HG03066 (cell line): ENCODE measurements around the gene SV2B.

Experiments
- ATAC-seq: cut with Tn5 transposase; IDR thresholded peaks from one replicate; pipeline ENCODE4 v1.9.1; 2021; ENCODE audit warnings: low read depth; ENCODE audit not compliant: unreplicated experiment

Gene SV2B

DNA sequence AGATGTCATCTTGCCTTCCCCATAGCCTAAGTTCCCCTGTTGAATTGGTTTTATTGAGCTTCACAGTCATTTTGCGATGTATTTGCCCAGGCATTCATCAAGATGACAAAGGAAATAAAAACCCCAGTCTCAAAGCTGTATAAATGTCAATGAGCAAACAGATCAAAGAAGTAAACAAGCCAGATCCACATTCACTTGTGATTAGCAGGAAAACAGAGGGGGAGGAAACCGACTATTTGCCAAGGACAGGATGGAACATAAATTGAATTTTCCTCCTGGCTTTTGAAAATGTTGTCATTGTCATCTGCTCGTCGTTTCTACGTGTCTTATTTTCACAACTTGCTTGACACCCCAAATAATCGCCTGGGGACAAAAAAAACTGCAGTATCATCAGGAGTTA lies 83.5 kb downstream of the SV2B start:
- ATAC-seq: no peak

DNA sequence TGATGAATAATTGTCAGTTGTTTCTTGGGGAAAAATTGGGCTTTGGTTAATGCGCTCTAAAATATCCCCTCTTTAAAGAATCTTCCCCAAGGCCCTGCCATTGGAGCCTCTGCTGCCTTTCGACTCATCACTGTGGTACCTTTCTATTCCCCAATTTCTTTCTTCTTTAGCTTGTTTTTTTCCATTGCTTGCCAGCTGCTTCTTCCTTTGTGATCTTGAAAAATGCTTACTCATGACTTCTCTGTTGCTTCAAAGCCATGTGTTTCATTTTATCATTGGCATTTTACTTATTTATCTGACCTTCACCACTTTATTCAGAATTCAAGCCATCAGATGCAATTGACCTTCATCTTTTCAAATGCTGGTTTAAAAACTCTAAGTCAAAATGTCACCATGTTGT lies 84.4 kb downstream of the SV2B start:
- ATAC-seq: no peak

DNA sequence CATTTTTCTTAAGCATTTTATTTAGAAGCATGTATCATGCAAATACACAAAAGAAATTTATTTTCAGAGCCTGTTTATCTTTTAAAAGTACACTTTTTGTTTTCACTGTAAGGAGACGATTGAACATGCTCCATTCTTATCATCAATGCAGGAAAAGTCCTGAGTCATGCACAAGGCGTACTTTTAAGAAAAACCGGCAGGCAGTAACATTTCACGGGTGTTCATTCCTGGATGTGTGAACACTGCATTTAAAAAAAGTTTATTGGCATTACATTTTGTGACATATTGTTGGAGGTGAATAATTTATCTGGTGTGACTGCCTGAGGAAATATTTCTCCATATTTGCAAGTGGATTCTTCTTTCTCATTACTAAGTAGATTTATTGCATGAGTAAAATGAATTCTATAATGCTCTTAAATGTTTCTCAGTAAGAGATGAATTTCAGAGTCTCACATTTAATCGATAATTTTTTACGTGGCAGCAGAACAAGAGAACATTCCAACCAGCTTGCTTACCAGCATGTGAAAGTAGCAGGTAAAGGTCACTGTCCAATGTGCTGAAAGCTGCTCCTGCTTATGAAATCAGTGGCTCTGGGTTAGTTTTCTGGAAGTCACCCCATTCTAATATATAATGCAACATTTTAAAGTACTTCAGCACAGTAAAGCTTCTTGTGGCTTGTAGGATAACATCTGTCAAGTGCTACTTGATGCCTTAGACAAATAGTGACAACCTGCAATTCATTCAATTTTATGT lies 87.0 kb downstream of the SV2B start:
- ATAC-seq: no peak

GRCh38 chr15:91192285-91192684 lies 92.2 kb downstream of the SV2B start:
- no peak for ATAC-seq

GRCh38 chr15:91192690-91193377 lies 92.8 kb downstream of the SV2B start:
- no peak for ATAC-seq

GRCh38 chr15:91193378-91193720 lies 93.3 kb downstream of the SV2B start:
- ATAC-seq: no peak

DNA sequence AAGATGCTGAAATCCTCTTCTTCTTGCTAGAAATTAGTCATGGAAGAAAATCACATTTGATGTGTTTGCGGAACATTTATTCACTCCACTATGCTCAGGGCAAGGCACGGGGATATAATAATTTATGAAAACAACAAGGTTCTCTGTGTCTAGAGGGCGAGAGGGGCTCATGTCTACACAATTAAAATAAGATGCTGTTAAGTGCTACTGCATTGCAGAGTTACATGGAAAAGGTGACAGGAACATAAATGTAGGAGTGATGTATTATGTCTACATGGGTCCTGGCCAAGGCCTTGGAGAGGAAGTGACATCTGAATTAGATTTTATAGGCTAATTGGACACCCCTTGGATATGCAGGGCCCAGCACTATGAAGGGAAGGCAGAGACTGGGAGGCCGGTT lies 96.1 kb downstream of the SV2B start:
- no peak for ATAC-seq

DNA sequence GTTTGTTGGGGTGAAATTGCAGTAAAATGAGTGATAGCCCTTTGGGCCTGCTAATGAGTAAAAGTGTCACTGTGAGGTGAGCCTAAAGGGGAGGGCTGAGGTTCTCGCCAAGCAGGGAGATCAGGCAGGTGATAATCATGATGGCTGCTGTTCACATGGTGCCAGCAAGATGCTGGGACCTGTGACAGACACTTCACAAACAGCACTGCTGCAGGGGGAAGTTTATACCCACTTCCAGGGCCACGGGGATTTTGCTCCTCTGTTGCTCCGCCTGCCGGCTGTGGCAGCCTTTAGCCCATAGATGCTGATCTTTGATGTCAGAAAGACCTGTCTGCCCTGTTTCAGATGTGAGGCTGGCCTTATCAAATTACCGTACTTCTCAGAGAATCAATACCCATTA lies 96.7 kb downstream of the SV2B start:
- ATAC-seq: no peak

GRCh38 chr15:91199511-91199910 lies 99.5 kb downstream of the SV2B start:
- ATAC-seq: no peak

- no peak for ATAC-seq
Measured at GRCh38 chr15:91200101-91200754, 100.2 kb downstream of the SV2B start.

GRCh38 chr15:91202510-91203102 lies 102.5 kb downstream of the SV2B start:
- no peak for ATAC-seq

DNA sequence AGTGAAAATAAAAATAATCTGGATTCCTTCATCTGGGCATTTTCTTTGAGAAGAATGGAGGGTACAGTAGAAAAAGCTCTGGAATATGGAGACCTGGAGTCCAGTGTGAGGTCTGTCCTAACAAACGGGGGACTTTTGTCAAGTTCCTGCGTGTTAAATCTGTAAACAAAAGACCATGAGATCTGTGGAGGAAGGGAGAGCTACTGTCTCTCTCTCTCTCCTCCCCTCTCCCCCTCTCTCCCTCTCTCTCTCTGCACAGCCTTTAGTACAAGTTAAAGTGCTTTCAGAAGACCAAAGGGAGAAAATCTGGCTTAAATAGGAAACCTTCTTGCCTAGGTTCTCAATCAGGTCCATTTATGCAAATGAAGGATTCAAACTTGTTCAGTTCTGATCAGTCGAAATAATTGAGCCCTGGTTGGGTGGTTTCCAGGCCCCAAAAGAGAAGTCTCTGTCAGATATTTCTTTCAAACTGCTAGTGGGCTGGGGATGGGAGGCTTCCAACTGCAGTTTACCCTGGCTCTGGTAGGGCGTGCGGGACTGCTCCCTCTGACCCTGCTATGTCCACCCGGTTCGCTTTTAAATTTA lies 103.7 kb downstream of the SV2B start:
- ATAC-seq: no peak

DNA sequence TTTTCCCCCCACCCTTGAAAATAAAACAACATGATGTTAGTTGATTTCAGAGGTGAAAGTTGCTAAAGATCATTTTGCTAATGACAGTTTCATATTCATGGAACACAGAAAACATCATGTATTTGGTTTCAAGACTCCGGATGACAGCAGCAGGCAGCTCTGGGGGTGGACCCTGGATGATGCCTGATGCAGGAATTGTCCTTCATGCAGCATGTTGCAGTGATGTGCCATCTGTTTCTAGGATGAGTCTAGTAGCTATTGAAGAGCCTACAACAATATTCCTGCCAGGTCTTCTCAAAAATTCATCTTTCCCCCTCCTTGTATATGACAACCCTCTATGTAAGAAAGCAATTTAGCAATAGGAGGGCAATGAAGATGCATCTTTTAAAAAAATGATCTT lies 108.3 kb downstream of the SV2B start:
- ATAC-seq: no peak

DNA sequence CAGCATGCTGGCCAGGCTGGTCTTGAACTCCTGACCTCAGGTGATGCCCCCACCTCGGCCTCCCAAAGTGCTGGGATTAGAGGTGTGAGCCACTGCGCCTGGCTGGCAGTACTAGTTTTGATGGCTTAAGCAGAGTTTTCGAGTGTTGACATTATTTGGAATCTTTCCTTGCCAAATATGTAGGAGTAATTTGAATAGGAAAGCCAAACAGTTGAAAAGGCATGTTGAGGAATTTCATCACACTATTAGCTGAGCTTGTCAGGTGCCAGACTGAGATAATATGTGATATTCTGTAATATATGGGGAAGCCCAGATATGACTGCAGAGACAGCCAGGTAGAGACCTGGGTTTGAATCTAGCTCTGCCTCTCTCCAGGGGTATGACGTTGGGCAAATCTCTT lies 109.3 kb downstream of the SV2B start:
- ATAC-seq: no peak

DNA sequence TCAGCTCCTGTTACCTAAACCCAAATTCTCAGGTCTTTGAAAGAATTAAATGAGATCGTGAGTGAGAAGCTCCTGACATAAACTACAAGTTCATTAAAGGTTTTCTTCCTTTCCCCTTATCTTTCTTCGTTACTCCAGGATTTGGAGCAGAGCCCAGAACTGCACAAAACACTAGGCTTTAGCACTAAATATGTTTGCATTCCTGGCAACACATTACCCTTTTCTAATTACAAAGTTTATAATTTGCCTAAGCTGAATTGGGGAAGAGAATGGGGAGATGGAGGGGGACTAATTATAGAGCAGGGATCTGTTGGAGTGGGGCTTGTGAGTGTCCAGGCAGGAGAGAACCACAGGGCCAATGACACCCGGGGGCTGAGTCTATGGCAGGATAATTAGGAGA lies 109.7 kb downstream of the SV2B start:
- ATAC-seq: no peak

DNA sequence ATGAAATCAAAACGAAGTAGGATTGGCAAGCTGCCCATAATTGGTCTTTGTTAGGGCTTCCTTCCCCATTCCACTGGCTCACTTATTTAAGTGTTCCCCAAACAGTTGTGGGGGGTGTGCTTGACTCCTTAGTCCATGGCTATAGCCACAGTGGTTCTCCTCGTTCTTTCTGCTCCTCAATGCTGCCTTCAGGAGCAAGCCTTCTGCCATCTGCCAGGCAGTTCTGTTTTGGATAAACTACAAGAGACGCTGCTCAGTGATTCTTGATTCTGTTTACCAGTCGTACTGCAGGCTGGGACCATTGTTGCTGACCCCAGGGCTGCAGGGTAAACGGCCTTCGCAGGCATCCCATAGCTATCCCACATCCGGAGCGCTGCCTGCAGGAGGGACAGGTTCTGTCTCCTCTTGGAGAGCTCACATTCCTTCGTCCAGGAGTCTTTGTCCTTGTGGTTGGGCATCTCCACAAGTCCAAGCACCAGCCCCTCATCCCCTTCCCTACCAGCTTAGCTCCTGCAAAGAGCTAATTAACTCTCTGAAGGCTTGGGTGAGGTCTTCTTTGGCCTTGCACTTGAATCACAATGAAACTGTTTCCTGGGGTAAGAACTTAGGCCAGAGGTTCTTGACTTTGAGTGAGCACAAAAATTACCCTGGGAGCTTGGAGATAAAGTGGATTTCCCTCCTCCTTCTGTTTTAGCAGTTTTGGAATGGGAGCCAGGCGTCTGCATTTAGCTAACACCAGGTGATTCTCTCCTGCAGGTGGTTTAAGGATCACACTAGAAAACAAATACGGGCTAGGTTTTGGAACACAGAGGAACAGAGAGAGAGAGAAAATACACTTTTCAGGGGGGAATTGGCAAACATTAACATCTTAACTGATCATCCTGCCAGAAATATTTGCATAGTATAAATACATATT lies 114.9 kb downstream of the SV2B start:
- ATAC-seq: no peak

DNA sequence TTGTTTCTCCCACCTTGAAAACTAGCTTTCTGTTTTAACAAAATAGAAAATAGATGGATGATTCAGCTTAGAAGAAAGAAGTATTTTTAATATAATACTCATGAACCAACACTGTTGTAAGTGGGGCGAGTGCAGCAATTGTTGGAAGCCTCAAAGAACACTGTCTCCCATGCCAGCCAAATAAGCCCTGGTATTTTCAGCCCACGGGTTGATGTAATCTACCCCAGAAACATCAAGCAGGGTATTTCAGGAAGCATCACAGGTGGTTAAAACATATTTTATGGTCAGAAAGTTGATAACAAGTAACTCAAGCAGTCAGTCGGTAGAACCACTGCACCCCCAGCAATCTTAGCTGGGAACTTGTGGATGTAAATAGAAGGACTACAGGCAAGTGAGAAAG lies 115.9 kb downstream of the SV2B start:
- no peak for ATAC-seq

DNA sequence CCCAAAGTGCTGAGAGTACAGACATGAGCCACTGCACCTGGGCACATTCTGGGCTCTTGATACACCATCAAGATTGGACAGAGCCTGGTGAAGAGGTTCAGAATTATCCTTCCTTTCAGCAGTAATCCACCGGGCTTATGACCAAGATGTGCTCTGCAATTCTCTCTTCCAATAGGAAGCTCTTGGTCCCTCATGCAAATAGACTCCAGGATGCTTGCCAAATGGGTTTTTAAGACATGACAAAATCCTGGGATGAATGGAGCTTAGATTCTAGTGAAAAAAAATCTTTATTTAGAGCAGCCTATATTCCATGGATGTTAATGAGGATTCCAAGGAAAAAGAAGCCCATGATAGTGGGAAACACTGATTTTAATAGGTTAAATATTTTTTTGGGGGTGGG lies 119.1 kb downstream of the SV2B start:
- no peak for ATAC-seq

DNA sequence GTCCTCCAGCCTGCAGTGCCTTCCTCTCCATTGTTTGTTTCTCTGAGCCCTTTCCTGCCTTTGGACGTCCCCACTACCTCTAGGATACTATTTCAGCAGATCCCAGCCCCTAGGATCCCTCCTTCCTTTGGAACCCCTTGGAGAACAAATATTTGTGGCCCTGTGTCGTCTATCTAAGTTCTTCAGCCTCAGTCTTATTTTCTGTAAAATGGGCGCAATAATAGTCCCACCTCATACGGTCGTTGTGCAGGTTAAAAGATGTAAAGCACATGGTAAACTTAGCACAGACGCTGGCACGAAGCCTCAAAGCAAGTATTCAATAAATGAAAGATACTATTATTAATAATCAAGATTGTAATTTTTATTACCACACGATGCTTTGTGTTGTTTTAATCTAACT lies 122.0 kb downstream of the SV2B start:
- ATAC-seq: no peak

DNA sequence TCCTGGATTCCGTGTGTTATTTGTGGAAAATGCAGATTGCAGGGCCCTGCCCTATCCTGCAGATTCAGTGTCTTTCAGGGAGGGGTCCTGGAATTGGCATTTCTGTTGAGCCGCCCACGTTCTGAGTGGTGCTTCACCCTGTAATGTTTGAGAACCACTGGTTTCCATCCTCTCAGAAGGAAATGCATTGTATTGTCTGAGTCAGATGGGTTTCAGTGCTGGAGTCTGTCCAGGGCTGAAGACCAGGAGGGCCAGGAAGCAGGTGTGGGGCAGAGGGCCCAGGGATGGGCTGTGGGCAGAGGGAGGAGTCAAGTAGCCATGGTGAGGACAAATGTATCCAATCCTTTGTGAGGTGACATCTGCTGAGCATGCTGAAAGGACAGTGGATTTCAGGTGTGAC lies 123.8 kb downstream of the SV2B start:
- ATAC-seq: no peak
